Fibroblast of pulmonary artery (primary cell): ENCODE data around the gene KIAA1217.

Source experiments
- DNase-seq: peaks from one replicate; pipeline ENCODE4 v3.0.0-alpha.2; 2010; ENCODE audit warnings: low read depth
- H3K4me3 ChIP-seq: replicated peaks from 2 replicates; pipeline ENCODE4 v1.5.1; 2011; ENCODE audit warnings: low read depth, mild to moderate bottlenecking, control low read depth, low read length, moderate library complexity
- CTCF ChIP-seq: IDR thresholded peaks from 2 replicates; pipeline ENCODE4 v1.5.1; 2011; ENCODE audit warnings: mild to moderate bottlenecking, control low read depth, low read length, inconsistent platforms; ENCODE audit errors: missing control alignments

Gene KIAA1217

GRCh38 chr10:24456322-24456721 lies 247.4 kb downstream of the KIAA1217 start:
- no peak for TF ChIP-seq CTCF
- DNase-seq: peak; percentile 51
- H3K4me3 ChIP-seq: no peak overlapping the region

GRCh38 chr10:24457661-24458318 lies 248.9 kb downstream of the KIAA1217 start:
- peak; percentile 30 for DNase-seq
- H3K4me3 ChIP-seq: no peak overlapping the region
- TF ChIP-seq CTCF: no peak

- no peak for TF ChIP-seq CTCF
- DNase-seq: no peak
- no peak overlapping the region for H3K4me3 ChIP-seq
Measured at GRCh38 chr10:24459836-24460235, 250.9 kb downstream of the KIAA1217 start.

GRCh38 chr10:24462291-24462813 lies 253.4 kb downstream of the KIAA1217 start:
- no peak for TF ChIP-seq CTCF
- H3K4me3 ChIP-seq: no peak overlapping the region
- no peak for DNase-seq

GRCh38 chr10:24462889-24463552 lies 254.1 kb downstream of the KIAA1217 start:
- no peak for DNase-seq
- no peak overlapping the region for H3K4me3 ChIP-seq
- peak; percentile 34 for TF ChIP-seq CTCF

- H3K4me3 ChIP-seq: no peak overlapping the region
- peak; percentile 77 for DNase-seq
- TF ChIP-seq CTCF: no peak
Measured at GRCh38 chr10:24463611-24464426, 254.9 kb downstream of the KIAA1217 start.
